Activated T-cell treated with anti-CD3 and anti-CD28 coated beads for 24 hours (primary cell): ENCODE measurements around the gene MN1.
A peak's percentile ranks its signal among the peaks of the same experiment; 100 is the strongest.

ENCODE experiments used
- DNase-seq: peaks from one replicate; pipeline ENCODE4 v3.0.0-alpha.2; 2020; ENCODE audit warnings: low read depth

The MN1 gene

GRCh38 chr22:27827604-27828587 lies 26.3 kb upstream of the MN1 start:
- no peak for DNase-seq

- DNase-seq: no peak
Observed at GRCh38 chr22:27825174-27825573, 23.6 kb upstream of the MN1 start.

GRCh38 chr22:27823221-27823620 lies 21.7 kb upstream of the MN1 start:
- no peak for DNase-seq

- no peak for DNase-seq
Observed at GRCh38 chr22:27820896-27821866, 19.6 kb upstream of the MN1 start.

GRCh38 chr22:27816552-27816951 lies 15.0 kb upstream of the MN1 start:
- no peak for DNase-seq

- no peak for DNase-seq
Observed at GRCh38 chr22:27815826-27816530, 14.4 kb upstream of the MN1 start.

GRCh38 chr22:27814993-27815392 lies 13.4 kb upstream of the MN1 start:
- DNase-seq: no peak

- DNase-seq: no peak
Observed at GRCh38 chr22:27811778-27812177, 10.2 kb upstream of the MN1 start.

GRCh38 chr22:27810609-27811151 lies 9.1 kb upstream of the MN1 start:
- DNase-seq: no peak

GRCh38 chr22:27809700-27810608 lies 8.4 kb upstream of the MN1 start:
- DNase-seq: no peak

GRCh38 chr22:27809226-27809603 lies 7.7 kb upstream of the MN1 start:
- DNase-seq: no peak

GRCh38 chr22:27808451-27809225 lies 7.1 kb upstream of the MN1 start:
- no peak for DNase-seq

GRCh38 chr22:27805841-27806240 lies 4.3 kb upstream of the MN1 start:
- no peak for DNase-seq

GRCh38 chr22:27804470-27805297 lies 3.1 kb upstream of the MN1 start:
- peak; percentile 32 for DNase-seq

GRCh38 chr22:27803841-27804415 lies 2.4 kb upstream of the MN1 start:
- DNase-seq: no peak

- DNase-seq: no peak
Observed at GRCh38 chr22:27802346-27803073, 954 bp upstream of the MN1 start.

GRCh38 chr22:27801202-27801615 lies 347 bp downstream of the MN1 start:
- peak; percentile 11 for DNase-seq
